Measurements from ENCODE around the gene C10orf95.

DNA sequence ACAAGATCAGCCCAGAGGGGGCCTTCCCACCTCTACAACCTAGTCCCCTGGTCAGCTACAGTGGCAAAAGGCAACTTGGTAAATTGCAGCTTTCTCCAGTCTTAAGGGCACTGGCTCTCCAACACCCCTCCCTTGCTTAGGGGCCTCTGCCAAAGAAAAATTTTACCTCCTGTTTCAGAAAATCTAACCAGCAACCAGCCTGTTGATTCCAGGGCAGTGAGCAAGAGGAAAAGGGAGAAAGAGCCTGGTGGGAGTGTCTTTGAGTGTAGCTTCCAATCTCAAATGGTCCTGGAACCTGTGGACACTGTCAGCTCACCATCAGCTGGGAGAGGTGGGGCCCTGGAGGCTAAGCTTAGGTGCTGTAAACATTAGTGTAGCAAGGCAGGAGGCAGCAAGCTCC is 28.3 kb upstream of the C10orf95 start:
- TF ChIP-seq EZH2 (IDR thresholded peaks at IDR 0.05; ENCODE audit: insufficient read depth, poor library complexity, severe bottlenecking) = no peak
- TF ChIP-seq EZH2phosphoT487 (IDR thresholded peaks at IDR 0.05; ENCODE audit: insufficient read depth, low read depth) = no peak
